ENCODE results near the gene EIF2S2.
"Not testable (repeated sequence)": the region's sequence is repeated elsewhere in the genome, so short reads cannot be mapped to it uniquely, and the experiment has no call there.

The EIF2S2 gene

GRCh38 chr20:34142121-34142520 is 30.1 kb upstream of the EIF2S2 start:
- TF ChIP-seq, protein P1, sequence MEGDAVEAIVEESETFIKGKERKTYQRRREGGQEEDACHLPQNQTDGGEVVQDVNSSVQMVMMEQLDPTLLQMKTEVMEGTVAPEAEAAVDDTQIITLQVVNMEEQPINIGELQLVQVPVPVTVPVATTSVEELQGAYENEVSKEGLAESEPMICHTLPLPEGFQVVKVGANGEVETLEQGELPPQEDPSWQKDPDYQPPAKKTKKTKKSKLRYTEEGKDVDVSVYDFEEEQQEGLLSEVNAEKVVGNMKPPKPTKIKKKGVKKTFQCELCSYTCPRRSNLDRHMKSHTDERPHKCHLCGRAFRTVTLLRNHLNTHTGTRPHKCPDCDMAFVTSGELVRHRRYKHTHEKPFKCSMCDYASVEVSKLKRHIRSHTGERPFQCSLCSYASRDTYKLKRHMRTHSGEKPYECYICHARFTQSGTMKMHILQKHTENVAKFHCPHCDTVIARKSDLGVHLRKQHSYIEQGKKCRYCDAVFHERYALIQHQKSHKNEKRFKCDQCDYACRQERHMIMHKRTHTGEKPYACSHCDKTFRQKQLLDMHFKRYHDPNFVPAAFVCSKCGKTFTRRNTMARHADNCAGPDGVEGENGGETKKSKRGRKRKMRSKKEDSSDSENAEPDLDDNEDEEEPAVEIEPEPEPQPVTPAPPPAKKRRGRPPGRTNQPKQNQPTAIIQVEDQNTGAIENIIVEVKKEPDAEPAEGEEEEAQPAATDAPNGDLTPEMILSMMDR (IDR thresholded peaks at IDR 0.05; ENCODE audit: low read depth, low read length): no peak
- no peak overlapping the region for H3K4me3 ChIP-seq (ENCODE audit: low read depth, low read length)

DNA sequence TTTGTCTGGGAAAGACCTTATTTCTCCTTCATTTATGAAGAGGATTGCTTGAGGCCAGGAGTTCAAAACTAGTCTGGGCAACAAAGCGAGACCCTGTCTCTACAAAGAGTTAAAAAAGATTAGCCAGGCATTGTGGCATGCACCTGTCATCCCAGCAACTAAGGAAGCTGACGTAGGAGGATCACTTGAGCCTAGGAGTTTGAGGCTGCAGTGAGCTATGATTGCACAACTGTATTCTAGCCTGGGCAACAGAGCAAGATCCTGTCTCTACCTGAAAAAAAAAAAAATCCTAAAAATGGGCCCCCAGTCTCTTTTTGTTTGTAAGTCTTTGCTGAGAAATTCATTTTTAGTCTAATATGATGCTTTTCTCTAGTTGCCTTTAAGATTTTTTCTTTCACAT is 29.2 kb upstream of the EIF2S2 start:
- no peak overlapping the region for H3K4me3 ChIP-seq (ENCODE audit: low read depth, low read length)
- TF ChIP-seq, protein P1 (IDR thresholded peaks at IDR 0.05; ENCODE audit: low read depth, low read length): no peak

GRCh38 chr20:34135525-34136275 is 23.7 kb upstream of the EIF2S2 start:
- not testable (repeated sequence) for H3K4me3 ChIP-seq (ENCODE audit: low read depth, low read length)

DNA sequence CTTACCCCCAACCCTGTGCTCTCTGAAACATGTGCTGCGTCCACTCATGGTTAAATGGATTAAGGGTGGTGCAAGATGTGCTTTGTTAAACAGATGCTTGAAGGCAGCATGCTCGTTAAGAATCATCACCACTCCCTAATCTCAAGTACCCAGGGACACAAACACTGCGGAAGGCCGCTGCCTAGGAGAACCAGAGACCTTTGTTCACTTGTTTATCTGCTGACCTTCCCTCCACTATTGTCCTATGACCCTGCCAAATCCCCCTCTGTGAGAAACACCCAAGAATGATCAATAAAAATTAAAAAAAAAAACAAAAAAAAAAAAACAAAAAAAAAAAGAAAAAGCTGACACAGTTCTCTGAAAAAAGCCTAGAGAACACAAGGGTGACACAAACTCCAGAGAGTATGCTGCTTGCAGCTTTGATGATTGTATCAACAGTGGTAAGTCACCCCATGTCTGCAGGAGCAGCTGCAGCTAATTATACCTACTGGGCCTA is 21.4 kb upstream of the EIF2S2 start:
- H3K4me3 ChIP-seq (ENCODE audit: low read depth, low read length): not testable (repeated sequence)

- not testable (repeated sequence) for H3K4me3 ChIP-seq (ENCODE audit: low read depth, low read length)
These were observed 20.9 kb upstream of the EIF2S2 start for GRCh38 chr20:34132943-34133342.

DNA sequence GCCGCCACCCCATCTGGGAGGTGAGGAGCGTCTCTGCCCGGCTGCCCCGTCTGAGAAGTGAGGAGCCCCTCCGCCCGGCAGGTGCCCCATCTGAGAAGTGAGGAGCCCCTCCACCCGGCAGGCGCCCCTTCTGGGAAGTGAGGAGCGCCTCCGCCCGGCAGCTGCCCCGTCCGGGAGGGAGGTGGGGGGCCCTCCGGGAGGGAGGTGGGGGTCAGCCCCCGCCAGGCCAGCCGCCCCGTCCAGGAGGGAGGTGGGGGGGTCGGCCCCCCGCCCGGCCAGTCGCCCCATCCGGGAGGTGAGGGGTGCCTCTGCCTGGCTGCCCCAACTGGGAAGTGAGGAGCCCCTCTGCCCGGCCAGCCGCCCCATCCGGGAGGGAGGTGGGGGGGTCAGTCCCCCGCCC is 20.4 kb upstream of the EIF2S2 start:
- H3K4me3 ChIP-seq (ENCODE audit: low read depth, low read length): not testable (repeated sequence)

- TF ChIP-seq, protein P1 (IDR thresholded peaks at IDR 0.05; ENCODE audit: low read depth, low read length): no peak
- H3K4me3 ChIP-seq (ENCODE audit: low read depth, low read length): no peak overlapping the region
These were observed 19.4 kb upstream of the EIF2S2 start for GRCh38 chr20:34131491-34131890.

DNA sequence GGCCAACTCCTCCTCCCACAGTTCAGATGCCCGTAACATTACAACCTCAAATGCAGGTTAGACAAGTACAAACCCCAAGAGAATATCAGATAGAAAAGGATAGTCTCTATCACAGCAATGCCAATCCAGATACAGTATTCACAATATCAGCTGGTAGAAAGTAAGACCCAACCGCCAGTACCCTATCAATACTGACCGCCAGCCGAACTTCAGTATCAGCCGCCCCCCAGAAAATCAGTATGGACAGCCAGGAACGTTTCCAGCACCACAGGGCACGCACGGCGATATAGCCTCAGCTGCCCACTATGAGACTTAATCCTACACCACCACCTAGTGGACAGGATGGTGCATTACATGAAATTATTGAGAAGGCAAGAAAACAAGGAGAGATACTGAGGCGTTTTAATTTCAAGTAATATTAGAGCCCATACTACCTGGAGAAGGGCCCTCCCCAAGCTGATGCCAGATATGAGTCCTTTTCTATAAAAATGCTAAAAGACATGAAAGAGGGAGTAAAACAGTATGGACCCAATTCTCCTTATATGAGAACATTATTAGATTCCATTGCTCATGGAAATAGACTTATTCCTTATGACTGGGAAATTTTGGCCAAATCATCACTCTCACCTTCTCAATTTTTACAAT is 17.6 kb upstream of the EIF2S2 start:
- TF ChIP-seq, protein P1 (IDR thresholded peaks at IDR 0.05; ENCODE audit: low read depth, low read length): peak; percentile 56
- no peak overlapping the region for H3K4me3 ChIP-seq (ENCODE audit: low read depth, low read length)

- TF ChIP-seq, protein P1 (IDR thresholded peaks at IDR 0.05; ENCODE audit: low read depth, low read length): no peak
- no peak overlapping the region for H3K4me3 ChIP-seq (ENCODE audit: low read depth, low read length)
These were observed 15.7 kb upstream of the EIF2S2 start for GRCh38 chr20:34127792-34128191.
